HG02610 (cell line): ENCODE results near the gene MIA.
"Not testable (repeated sequence)": the region's sequence is repeated elsewhere in the genome, so short reads cannot be mapped to it uniquely, and the experiment has no call there.

Source experiments
- ATAC-seq: cut with Tn5 transposase; IDR thresholded peaks from one replicate; pipeline ENCODE4 v1.9.1; 2021; ENCODE audit warnings: mild to moderate bottlenecking, moderate library complexity; ENCODE audit not compliant: unreplicated experiment

Gene MIA

DNA sequence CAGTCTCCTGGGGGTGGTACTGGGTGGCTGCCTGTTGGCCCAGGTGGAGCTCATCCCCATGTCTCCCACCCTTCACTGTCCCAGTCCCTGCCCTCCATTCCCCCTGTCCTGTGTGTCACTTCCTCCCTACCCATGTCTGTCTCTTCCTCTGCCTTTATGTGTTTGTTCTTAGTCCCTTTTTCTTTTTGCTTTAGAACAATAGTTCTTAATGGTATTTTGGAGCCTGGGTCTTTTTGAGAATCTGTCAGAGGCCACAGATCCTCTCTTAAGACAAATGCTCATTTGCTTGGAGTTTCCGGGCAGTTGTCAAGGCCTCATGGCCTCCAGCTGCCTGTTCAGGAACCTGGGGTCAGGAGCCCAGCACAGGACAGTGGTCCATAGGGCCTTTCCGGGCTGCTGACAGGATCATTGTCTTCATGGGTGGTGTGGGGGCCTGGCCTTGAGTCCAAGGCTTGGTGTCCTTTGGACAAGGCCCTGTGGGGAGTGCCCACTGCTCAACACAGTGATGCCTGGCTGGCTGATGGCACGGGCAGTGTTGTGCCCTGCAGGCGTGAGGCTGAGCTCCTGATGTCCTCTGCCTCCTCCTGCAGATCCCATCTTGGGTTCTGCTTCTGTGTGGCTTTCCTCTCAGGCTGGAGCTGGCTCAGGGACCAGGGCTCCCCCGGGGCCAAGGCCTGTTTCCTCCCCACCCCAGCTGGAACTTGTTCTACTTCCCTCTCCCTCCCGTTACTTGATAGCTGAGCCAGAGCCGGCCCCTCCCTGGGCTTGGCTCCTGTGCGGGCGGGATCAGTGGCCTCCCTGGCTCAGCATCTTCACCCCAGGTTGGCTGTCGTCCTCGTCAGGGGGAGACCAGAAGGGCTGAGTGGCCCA, 27.2 kb downstream of the MIA start:
- no peak for ATAC-seq

DNA sequence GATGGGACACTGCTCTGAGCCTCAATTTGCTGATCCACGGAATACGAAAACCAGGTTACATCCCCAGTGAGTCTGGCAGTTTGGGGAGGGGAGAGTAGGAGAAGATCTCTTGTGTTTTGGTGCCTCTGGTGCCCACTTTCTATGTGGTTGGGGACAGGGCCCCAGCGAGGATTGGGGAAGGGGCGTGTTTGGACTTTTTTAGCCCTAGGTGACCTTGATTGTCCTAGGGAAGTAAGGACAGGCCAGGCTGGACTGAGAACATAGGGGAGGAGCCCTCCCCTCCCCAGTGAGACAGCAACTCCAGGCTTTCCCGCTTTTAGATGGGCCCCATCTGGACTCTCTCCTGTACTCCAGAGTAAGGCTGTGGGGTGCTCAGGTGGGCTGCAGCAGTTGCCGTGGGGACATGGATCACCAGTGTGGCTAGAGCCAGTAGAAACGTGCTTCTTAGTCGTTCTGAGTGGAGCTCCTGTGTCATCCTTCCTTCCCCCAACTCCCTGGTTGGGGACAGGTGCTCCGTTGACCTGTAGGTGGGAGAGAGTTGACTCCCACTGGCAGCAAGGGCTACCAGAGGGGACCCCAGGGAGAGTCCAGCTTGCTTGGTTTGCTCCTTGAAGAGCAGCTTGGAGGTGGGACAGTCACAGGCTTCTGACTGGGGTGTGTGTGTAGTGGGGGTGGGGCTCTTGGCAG, 28.0 kb downstream of the MIA start:
- ATAC-seq: no peak

DNA sequence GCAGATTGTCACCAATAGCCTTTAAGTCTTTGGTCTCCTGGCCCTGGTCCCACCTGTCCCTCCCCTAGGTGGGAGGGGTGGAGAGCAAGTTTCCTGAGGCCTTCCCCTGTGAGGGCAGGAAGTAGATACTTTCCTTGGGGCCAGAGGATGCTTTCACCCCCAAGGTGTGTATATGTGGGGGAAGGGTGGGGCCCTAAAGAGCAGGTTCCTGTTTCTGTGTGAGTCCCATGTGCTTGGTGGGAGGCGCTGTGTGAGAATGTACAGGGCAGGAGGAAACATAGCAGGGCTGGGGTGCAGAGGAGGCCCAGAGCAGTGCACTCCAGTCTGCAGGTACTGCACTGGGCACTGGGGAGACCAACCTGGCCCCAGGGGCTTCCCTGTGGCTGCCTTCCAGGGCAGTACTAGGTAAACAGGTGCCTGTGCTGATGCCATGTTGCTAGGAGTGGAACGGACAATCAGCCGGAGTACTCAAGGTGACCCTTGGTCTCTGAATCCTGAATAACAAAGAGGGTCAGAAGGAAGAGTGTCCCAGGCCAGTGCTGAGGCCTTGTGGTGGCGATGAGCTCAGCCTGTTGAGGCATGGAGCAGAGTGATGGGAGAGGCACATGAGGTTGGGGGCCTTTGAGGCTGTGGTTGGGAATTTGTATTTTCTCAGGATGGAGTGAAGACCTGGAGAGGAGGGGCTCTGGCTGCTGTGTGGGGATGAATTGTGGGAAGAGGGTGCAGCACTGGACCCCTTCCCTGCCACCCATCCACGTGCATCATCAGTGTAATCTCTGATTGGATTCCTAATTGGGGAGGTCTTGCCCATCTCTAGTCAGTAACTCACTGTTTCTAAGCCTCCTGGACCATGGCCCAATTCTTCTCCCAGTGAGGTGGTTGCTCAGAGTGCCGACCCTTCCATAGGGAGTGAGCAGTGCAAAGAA, 28.8 kb downstream of the MIA start:
- ATAC-seq: no peak

DNA sequence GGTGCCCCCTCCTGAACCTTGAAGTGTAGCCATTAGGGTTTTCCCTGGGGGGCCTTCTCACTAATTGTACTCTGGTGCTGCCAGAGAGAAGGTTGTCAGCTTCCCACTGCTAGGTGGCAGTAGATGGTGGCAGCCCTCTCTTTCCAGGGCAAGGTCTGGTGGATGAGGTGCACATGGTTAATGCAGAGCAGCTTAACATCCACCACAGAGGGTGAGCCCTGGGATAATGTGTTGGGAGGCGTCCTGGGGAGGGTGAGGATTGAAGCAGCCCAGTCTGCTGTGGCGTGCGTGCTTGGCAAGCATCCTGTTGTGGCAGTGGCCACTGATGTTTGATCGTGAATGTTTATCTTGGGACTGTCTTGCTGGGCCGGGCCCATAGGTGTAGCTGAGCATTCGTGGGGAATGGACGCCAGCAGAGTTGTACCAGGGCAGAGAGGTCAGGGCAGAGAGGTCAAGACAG, 29.5 kb downstream of the MIA start:
- ATAC-seq: no peak

DNA sequence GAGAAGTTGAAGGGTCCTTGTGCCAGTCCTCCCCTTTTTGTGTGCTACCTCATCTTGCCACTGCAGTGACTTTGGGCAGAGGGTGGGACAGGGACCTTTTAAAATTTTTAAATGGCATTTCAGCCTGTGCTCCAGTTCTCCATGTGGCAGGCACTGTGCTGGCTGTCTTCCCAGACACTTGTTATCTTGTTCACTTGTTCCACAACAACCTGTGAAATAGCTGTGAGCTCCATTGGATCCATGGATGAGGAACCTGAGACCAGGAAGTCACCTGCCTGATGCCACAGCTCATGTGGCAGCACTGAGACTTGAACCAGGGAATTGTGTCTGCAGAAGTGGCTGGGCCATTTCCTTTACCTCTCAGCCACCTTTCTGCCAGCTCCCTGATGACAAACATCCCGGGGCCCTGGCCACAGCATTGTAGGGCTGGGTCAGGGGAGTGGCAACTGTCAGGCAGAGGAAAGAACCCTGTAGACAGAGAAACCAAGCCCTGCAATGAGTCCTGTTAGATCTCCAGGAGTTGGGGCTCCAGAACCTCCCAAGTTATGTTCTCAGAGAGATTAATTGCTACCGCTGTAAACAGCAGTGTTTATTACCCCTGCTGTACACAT, 30.0 kb downstream of the MIA start:
- ATAC-seq: no peak

DNA sequence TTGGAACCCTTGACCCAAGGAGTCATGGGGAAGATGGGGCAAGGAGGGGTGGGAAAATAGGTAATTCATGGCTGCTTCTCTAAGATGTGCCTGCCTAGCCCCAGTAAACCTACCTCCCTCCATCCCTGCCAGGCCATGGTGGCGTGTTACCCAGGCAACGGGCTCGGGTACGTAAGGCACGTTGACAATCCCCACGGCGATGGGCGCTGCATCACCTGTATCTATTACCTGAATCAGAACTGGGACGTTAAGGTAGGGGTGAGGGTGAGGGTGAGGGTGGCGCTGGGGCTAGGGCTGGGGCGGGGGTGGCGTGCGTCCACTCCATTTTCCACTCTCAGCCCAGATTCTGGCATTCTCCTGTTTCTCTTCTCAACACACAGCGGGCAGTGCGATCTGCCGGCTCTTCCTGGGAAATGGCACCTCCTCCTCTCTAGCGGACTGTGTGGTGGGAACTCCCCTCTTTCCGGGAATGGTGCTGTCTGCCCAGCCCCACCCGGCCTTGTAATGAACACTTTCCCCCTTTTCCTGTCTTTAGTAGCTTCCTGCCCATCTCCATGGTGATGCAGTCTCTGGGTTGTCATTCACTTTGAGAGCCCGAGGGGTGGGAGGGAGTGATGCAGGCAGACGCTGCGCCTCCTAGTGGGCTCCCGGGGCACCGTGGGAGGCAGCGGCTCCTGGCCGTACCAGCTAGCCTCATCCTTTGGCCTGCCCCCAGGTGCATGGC, 31.3 kb downstream of the MIA start:
- ATAC-seq: no peak

DNA sequence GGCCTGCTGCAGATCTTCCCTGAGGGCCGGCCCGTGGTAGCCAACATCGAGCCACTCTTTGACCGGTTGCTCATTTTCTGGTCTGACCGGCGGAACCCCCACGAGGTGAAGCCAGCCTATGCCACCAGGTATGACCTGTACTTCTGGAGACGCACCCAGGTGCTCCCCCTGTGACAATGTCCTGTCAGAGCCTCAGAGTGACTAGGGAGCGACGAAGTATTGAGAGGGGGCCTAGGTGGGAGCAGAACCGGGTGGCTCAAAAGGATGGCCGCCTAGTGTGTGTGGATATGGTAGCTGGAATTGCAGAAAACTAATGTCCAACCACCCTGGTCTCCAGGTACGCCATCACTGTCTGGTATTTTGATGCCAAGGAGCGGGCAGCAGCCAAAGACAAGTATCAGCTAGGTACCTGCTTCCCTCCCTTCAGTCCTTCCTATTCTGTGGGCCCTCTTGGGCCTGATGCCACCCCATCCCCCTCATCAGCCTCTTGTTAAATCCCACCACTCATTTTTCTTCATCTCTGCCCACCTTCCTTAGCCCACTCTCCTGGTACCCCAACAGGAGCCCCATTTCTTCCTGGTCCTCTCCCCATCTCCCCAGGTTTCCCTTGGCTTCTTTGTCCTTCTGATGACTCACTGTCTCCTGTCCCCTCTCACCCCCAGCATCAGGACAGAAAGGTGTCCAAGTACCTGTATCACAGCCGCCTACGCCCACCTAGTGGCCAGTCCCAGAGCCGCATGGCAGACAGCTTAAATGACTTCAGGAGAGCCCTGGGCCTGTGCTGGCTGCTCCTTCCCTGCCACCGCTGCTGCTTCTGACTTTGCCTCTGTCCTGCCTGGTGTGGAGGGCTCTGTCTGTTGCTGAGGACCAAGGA, 32.1 kb downstream of the MIA start:
- no peak for ATAC-seq

DNA sequence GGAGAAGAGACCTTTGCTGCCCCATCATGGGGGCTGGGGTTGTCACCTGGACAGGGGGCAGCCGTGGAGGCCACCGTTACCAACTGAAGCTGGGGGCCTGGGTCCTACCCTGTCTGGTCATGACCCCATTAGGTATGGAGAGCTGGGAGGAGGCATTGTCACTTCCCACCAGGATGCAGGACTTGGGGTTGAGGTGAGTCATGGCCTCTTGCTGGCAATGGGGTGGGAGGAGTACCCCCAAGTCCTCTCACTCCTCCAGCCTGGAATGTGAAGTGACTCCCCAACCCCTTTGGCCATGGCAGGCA, 32.7 kb downstream of the MIA start:
- no peak for ATAC-seq

DNA sequence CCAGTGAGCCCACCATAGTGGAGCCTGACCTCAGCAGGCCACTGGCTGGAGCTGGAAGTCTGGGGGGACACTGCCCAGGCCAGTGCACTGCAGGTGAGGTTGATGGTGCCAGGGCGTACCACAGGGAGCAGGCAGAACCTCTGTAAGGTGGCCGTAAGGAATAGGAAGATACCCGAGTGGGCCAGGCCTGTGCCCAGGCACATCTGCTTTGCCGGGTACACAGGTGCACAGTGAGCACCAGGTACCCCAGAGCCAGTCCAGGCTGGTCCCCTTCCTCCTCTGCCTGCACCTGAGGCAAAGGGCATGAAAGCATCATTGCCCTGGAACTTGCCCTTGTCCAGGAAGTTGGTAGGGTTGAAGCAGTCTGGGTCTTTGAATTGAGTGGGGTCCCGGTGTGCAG, 33.2 kb downstream of the MIA start:
- ATAC-seq: no peak

DNA sequence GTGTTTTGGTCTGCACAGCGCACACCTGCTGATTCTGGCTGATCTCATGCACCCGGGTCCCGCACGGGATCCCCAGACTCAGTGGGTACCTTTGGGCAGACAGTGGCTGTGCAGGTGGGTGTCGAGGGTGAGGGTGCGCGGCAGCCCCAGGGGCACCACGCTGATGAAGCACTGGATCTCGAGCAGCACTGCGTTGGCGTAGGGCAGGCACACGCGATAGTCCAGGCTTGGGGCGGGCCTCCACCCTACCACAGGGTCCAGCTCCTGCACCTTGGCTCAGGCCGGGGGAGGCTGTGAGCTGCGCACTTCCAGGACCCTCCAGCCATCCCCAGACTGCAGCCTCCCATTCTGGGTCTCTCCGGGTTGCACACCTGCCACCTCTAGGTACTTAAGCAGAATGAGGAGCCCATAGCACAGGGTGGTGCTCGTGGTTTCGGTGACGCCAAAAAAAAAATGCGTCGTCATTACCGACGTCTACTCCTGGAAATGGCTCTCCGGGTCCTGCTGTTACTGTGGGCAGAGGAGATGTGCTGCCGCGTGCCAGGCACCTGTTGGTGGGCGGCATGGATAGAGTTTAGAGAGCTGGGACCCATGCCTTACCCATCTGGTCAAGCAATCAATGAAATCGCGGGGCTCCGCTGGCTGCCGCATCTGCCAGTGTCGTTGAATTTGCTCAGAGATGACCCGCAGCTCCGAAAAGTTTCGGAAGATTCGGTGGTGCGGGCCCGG, 34.2 kb downstream of the MIA start:
- ATAC-seq: no peak

DNA sequence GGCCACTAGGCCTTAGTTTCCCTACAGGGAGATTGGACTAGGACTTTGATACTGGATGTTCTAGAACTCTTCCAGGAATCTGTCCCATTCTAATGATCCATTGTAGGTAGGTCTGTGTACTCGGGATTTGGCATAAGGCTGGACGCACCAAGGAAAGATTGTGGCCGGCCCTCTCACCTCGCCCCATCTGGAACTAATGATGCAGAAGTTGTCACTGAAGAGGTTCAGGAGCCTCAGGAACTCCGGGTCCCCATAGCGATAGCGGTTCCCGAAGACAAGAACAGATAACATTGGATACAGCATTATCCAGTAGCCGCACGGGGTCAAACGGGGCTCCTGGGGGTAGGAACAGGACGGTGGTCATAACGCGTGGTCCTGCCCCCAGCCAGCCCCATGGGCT, 34.8 kb downstream of the MIA start:
- no peak for ATAC-seq

DNA sequence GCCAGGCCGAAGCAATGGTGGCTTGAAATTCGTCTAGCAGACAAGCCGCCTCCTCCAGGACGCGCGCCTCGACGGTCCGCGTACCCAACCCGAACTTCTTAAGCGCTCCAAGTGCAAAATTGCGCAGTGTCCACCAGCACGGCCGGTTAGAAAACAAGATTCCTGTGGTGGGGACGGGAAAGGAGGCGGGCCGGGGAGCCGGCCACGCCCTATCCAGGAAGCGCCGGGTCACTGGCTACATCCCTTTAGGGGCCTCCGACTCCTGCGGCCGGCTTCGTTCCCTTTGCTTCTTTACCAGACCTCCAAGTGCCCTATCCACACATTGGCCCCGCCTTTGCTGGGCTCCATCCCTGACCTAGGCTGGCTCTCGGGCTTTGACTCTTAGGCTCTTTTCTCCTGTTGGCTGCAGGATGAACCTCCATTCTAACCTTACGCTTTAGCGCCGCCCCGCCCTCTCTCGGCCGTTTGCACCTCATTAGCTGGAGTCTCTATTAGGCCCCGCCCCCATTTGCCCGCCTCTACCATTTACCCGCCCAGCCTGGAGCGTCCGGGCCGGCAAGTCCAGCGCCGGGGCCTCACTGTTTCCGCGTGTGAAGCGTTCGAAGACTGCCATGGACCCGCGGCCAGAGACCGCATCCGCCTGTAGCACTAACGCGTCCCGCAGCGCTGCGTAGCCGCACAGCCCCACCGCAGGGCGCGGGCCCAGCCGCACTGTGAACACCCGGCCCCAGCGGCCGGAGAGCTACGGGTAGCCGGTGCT, 35.5 kb downstream of the MIA start:
- peak; percentile 60 for ATAC-seq

DNA sequence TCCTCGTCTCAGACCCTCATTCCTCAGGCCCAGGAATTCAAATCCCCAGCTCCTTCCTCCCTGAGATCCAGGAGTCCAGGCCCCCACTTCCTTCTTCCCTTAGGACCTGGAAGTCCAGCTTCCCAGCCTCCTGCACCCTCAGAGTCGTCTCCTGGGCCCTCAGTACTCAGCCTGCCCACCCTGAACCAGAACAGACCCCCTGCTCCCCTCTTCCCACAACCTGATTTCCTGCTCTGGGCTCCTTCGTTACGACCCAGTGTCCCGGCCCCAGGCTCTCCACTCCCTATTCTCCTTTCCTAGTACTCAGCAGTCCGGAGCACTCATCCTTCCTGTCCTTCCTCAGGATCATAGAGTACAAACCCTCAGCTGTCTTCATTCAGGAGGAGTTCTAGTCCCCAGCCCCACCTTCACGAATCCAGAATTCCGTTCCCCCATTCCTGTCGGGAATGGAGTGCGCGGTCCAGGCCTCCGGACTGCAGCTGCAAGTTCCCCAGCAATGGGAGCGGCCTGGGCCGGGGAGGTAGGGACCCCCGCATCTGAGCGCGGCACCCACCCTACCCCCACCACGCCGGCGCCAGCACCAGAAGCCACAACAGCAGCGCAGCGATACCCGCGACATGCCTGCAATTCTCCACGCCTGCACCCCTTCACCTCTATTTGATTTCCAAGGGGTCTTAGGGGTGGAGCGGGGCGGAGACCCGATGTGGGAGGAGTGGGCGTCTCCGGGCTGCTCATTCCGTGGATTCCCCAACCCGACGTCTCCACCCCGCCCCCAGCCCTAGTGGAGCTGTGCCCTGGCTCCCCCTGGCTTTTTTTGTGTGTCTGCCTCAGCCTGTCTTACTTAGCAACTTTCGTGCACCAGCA, 36.4 kb downstream of the MIA start:
- ATAC-seq: no peak

DNA sequence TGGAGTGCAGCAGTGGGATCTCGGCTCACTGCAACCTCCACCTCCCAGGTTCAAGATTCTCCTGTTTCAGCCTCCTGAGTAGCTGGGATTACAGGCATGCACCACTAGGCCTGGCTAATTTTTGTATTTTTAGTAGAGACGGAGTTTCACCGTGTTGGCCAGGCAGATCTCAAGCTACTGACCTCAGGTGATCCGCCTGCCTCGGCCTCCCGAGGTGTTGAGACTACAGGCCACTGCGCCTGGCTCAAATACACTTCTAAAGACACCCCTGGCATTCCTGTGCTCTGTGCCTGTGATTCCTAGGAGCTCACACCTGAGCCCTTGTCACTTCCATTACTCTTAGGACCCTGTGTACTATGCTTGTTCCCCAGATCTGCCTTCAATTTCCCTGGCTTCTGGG, 37.2 kb downstream of the MIA start:
- not testable (repeated sequence) for ATAC-seq

DNA sequence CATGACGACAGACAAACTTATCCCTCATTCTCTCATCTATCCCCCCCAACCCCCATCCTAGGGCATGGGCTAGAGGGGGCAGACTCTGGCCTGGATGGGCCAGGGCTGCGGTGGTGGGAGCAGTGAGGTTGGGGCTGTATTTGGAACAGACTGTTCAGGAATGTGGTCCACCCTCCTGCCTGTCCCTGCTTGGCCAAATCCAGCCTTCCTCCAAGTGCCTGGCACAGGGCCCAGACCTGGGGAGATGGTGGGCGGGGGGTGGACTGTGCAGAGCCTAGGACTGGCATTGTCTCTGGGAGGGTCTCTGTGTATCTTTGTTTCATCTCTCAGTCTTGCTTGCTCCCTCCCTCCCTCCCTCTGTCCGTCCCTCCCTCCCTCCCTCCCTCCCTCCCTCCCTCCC, 37.9 kb downstream of the MIA start:
- ATAC-seq: no peak

DNA sequence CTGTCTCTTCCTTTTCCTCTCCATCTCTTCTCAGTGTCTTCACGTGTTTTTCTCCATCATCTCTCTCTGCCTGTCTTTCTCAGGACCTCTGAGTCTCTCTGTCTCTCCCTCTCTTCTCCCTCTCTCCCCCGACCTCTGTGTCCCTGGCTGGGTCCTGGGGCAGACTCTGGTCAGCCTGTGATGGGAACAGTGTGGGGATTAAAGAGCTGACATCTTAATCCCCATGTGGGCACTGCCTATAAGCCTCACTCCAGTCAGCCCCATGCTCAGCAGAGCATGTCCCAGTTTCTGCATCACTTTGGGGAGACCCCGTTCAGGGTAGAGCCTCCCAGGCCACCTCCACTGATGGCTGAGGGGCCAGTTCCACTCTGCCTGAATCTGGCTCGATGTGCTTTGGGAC, 39.9 kb downstream of the MIA start:
- ATAC-seq: no peak
